SK-N-MC (cell line): ENCODE data around the gene METAP1.

Experiments
- EZH2 ChIP-seq: fragments of 200-600 bp; sonication (generic); IDR thresholded peaks from one replicate; pipeline ENCODE4 v1.6.1; 2017; ENCODE audit warnings: antibody characterized with exemption
- POLR2AphosphoS5 ChIP-seq: IDR thresholded peaks from 2 replicates; pipeline ENCODE4 v1.6.1; 2012; ENCODE audit warnings: mild to moderate bottlenecking, low read depth, low read length, borderline replicate concordance

DNA sequence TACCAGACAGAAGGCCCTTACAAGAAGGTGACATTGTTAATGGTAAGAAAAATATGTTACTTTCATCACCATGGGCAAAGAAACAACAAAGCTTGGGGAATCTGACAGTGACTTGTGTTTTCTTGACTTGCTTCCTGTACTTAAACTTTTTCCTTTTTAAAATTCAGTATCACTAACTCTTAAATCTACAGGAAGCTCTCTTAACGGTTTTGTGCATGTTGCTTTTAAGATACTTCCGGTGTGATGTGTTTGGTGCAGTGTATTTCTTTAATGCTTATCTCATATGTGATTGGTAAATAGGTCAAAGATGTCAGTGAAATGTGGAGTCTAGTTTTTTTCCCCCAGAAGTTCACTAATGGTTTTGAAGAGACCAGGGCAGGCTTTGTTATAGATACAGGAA lies 47.8 kb downstream of the METAP1 start:
- TF ChIP-seq POLR2AphosphoS5 (no peak), EZH2 (no peak)
